ENCODE measurements around the gene FKBP11.

DNA sequence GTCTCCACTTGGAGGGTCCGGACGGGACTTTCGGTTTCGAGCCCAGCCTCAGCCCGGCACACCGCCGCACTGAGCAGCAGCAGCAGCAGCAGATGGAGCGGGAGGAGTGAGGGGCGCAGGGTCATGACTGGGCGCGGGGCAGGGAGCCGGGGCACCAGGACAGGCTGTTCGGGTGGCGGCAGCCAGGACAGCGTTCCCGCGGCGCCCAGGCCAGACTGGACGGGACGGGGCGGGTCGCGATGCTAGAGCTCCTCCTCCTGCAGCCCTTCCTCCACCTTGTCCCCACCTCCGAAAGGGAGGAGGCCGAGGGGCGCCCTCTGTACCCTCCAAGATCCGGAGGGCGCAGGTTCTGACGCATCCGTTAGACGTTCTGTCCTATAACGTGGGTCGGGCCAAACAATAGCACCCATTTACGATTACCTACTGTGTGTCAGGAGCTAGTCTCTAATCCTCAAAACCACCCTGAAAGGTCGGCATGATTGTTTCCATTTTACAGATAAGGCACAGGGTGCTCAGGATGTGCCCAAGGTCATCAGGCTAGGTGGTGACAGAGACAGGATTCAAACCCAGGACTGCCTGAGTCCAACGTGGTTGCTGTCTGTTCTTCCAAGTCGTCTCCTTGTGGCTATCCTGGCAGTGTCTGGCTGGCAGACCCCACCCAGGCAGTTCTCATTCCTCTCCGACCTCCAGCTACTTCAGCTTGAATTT, at the start of gene FKBP11:
- TF ChIP-seq, protein P1, sequence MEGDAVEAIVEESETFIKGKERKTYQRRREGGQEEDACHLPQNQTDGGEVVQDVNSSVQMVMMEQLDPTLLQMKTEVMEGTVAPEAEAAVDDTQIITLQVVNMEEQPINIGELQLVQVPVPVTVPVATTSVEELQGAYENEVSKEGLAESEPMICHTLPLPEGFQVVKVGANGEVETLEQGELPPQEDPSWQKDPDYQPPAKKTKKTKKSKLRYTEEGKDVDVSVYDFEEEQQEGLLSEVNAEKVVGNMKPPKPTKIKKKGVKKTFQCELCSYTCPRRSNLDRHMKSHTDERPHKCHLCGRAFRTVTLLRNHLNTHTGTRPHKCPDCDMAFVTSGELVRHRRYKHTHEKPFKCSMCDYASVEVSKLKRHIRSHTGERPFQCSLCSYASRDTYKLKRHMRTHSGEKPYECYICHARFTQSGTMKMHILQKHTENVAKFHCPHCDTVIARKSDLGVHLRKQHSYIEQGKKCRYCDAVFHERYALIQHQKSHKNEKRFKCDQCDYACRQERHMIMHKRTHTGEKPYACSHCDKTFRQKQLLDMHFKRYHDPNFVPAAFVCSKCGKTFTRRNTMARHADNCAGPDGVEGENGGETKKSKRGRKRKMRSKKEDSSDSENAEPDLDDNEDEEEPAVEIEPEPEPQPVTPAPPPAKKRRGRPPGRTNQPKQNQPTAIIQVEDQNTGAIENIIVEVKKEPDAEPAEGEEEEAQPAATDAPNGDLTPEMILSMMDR (IDR thresholded peaks at IDR 0.05): no peak
- TF ChIP-seq EP300 (IDR thresholded peaks at IDR 0.05; ENCODE audit: low read depth) (no peak), POLR2AphosphoS5 (IDR thresholded peaks at IDR 0.05) (peak; percentile 60 to 82 (median 63))

All from transverse colon (tissue), 4 donors.